ENCODE measurements around the gene ATG9A.
A peak's percentile ranks its signal among the peaks of the same experiment; 100 is the strongest.
"Not testable (repeated sequence)": the region's sequence is repeated elsewhere in the genome, so short reads cannot be mapped to it uniquely, and the experiment has no call there.

The ATG9A gene

GRCh38 chr2:219229305-219230058, at the start of gene ATG9A, which contains the start of gene ANKZF1:
Gene ATG9A (minus strand): TSS chr2:219229636. CDS start chr2:219228024, 1,612 bp downstream.
Gene ANKZF1 (plus strand): TSS chr2:219229806. CDS start chr2:219230258, 452 bp downstream.
- DNase-seq (ENCODE audit: low spot score) = peak; percentile 99

GRCh38 chr2:219278655-219279150, 49.3 kb upstream of the ATG9A start:
- DNase-seq (ENCODE audit: low spot score) = no peak

- peak; percentile 84 for DNase-seq (ENCODE audit: low spot score)
Measured at GRCh38 chr2:219277703-219278654, 48.5 kb upstream of the ATG9A start.

- DNase-seq (ENCODE audit: low spot score) = peak; percentile 77
Measured at GRCh38 chr2:219274361-219274921, 45.0 kb upstream of the ATG9A start.

- DNase-seq (ENCODE audit: low spot score) = peak; percentile 81
Measured at GRCh38 chr2:219273937-219274336, 44.5 kb upstream of the ATG9A start.

- peak; percentile 31 for DNase-seq (ENCODE audit: low spot score)
Measured at GRCh38 chr2:219272995-219273394, 43.6 kb upstream of the ATG9A start.

- DNase-seq (ENCODE audit: low spot score) = no peak
Measured at GRCh38 chr2:219272356-219272755, 42.9 kb upstream of the ATG9A start.

GRCh38 chr2:219271021-219271420, 41.6 kb upstream of the ATG9A start:
- DNase-seq (ENCODE audit: low spot score) = no peak

- no peak for DNase-seq (ENCODE audit: low spot score)
Measured at GRCh38 chr2:219270055-219270372, 40.6 kb upstream of the ATG9A start.

- DNase-seq (ENCODE audit: low spot score) = peak; percentile 72
Measured at GRCh38 chr2:219269362-219270054, 40.1 kb upstream of the ATG9A start.

- DNase-seq (ENCODE audit: low spot score) = no peak
Measured at GRCh38 chr2:219268294-219268693, 38.9 kb upstream of the ATG9A start.

- DNase-seq (ENCODE audit: low spot score) = no peak
Measured at GRCh38 chr2:219266886-219267285, 37.5 kb upstream of the ATG9A start.

GRCh38 chr2:219266232-219266631, 36.8 kb upstream of the ATG9A start:
- DNase-seq (ENCODE audit: low spot score) = no peak

- no peak for DNase-seq (ENCODE audit: low spot score)
Measured at GRCh38 chr2:219261024-219261855, 31.8 kb upstream of the ATG9A start.

- DNase-seq (ENCODE audit: low spot score) = not testable (repeated sequence)
Measured at GRCh38 chr2:219258942-219259341, 29.5 kb upstream of the ATG9A start.

GRCh38 chr2:219254590-219255201, 25.3 kb upstream of the ATG9A start:
- no peak for DNase-seq (ENCODE audit: low spot score)

GRCh38 chr2:219253753-219254589, 24.5 kb upstream of the ATG9A start, which contains the start of gene TUBA4A:
Gene TUBA4A (minus strand): TSS chr2:219253918. CDS start chr2:219253858, 60 bp downstream.
- DNase-seq (ENCODE audit: low spot score) = peak; percentile 87

- DNase-seq (ENCODE audit: low spot score) = peak; percentile 15
Measured at GRCh38 chr2:219252900-219253752, 23.7 kb upstream of the ATG9A start, which contains the start of gene TUBA4B. Gene TUBA4B (plus strand): TSS chr2:219253243. CDS start chr2:219253408, 165 bp downstream.
